HEK293 (cell line): ENCODE measurements around the gene SYN1.

Experiments used
- CTCF ChIA-PET: fragments of 350-600 bp; formaldehyde crosslinking; extraction: SDS; loops from one replicate; lab custom pipeline; 2021; ENCODE audit warnings: antibody characterized with exemption; lab: Yijun Ruan, JAX
- POLR2A ChIA-PET: fragments of 300-600 bp; formaldehyde crosslinking; extraction: SDS; loops from one replicate; lab custom pipeline; 2020; ENCODE audit warnings: antibody characterized with exemption, inconsistent platforms; lab: Yijun Ruan, JAX
- H3K27ac ChIP-seq: fragments of 200-500 bp; sonication (Bioruptor generic); 2 replicates; pipeline ENCODE4 v1.5.1; 2014; ENCODE audit warnings: low read depth, low read length, control low read depth, inconsistent platforms; ENCODE audit errors: extremely low read depth
- H3K36me3 ChIP-seq, 2 experiments: fragments of 200-500 bp in 1 of 2; sonication (Bioruptor generic) in 1 of 2; 1 replicate in 1 of 2; 2 replicates in 1 of 2; pipeline ENCODE4 v1.5.1; 2014 to 2017; ENCODE audit warnings: inconsistent platforms in 2 of 2, low read length in 2 of 2; ENCODE audit not compliant: control insufficient read depth in 2 of 2, insufficient read depth in 1 of 2
- H3K4me1 ChIP-seq: fragments of 200-500 bp; sonication (Bioruptor generic); 2 replicates; pipeline ENCODE4 v1.5.1; 2014; ENCODE audit warnings: mild to moderate bottlenecking, low read length, inconsistent platforms; ENCODE audit not compliant: control insufficient read depth, insufficient read depth
- H3K4me3 ChIP-seq: 2 replicates; pipeline ENCODE4 v1.5.1; 2011; ENCODE audit warnings: low read depth, mild to moderate bottlenecking, control low read depth, low read length, moderate library complexity
- H3K9me3 ChIP-seq: fragments of 200-500 bp; sonication (Bioruptor generic); 2 replicates; pipeline ENCODE4 v1.5.1; 2014; ENCODE audit warnings: low read depth, low read length, inconsistent platforms; ENCODE audit not compliant: control insufficient read depth, insufficient read depth
- BCL11A ChIP-seq: fragments of 450-650 bp; formaldehyde crosslinking; IDR thresholded peaks from 2 replicates; pipeline ENCODE4 v1.5.1; 2016; ENCODE audit warnings: low read depth, missing biosample characterization, missing genetic modification characterization
- EGR2 ChIP-seq: fragments of 450-650 bp; formaldehyde crosslinking; IDR thresholded peaks from 2 replicates; pipeline ENCODE4 v1.5.1; 2016; ENCODE audit warnings: low read depth, missing biosample characterization, missing genetic modification characterization
- FEZF1 ChIP-seq: fragments of 450-650 bp; formaldehyde crosslinking; IDR thresholded peaks from 2 replicates; pipeline ENCODE4 v1.5.1; 2016; ENCODE audit warnings: missing biosample characterization, missing genetic modification characterization
- KLF1 ChIP-seq: fragments of 450-650 bp; formaldehyde crosslinking; IDR thresholded peaks from 2 replicates; pipeline ENCODE4 v1.5.1; 2016; ENCODE audit warnings: missing biosample characterization, missing genetic modification characterization
- PRDM10 ChIP-seq: fragments of 450-650 bp; formaldehyde crosslinking; IDR thresholded peaks from 2 replicates; pipeline ENCODE4 v1.5.1; 2016; ENCODE audit warnings: missing biosample characterization, missing genetic modification characterization
- SCRT2 ChIP-seq: fragments of 450-650 bp; formaldehyde crosslinking; IDR thresholded peaks from 2 replicates; pipeline ENCODE4 v1.5.1; 2016; ENCODE audit warnings: missing biosample characterization, missing genetic modification characterization
- WT1 ChIP-seq: fragments of 450-650 bp; formaldehyde crosslinking; IDR thresholded peaks from 2 replicates; pipeline ENCODE4 v1.5.1; 2016; ENCODE audit warnings: missing biosample characterization, missing genetic modification characterization
- ZBTB26 ChIP-seq: fragments of 450-650 bp; formaldehyde crosslinking; optimal IDR thresholded peaks from 2 replicates; pipeline ENCODE3; 2016; ENCODE audit warnings: missing biosample characterization, mild to moderate bottlenecking, missing genetic modification characterization
- ZFHX2 ChIP-seq: fragments of 450-650 bp; formaldehyde crosslinking; conservative IDR thresholded peaks from 2 replicates; pipeline ENCODE4 v1.5.1; 2016; ENCODE audit warnings: missing biosample characterization, missing genetic modification characterization
- ZNF140 ChIP-seq: fragments of 450-650 bp; formaldehyde crosslinking; IDR thresholded peaks from 2 replicates; pipeline ENCODE4 v1.5.1; 2016; ENCODE audit warnings: missing biosample characterization, missing genetic modification characterization
- ZNF174 ChIP-seq: fragments of 450-650 bp; formaldehyde crosslinking; IDR thresholded peaks from 2 replicates; pipeline ENCODE4 v1.5.0; 2017; ENCODE audit warnings: missing biosample characterization, mild to moderate bottlenecking, missing genetic modification characterization
- ZNF211 ChIP-seq: fragments of 450-650 bp; formaldehyde crosslinking; IDR thresholded peaks from 2 replicates; pipeline ENCODE4 v1.5.1; 2016; ENCODE audit warnings: low read depth, missing biosample characterization, missing genetic modification characterization
- ZNF23 ChIP-seq: fragments of 450-650 bp; formaldehyde crosslinking; IDR thresholded peaks from 2 replicates; pipeline ENCODE4 v1.5.1; 2016; ENCODE audit warnings: missing biosample characterization, missing genetic modification characterization, borderline replicate concordance
- ZNF239 ChIP-seq: fragments of 450-650 bp; formaldehyde crosslinking; IDR thresholded peaks from 2 replicates; pipeline ENCODE4 v1.5.1; 2016; ENCODE audit warnings: missing biosample characterization, missing genetic modification characterization
- ZNF341 ChIP-seq: fragments of 450-650 bp; formaldehyde crosslinking; IDR thresholded peaks from 2 replicates; pipeline ENCODE4; 2016; ENCODE audit warnings: low read depth, missing biosample characterization, missing genetic modification characterization
- ZNF580 ChIP-seq: fragments of 450-650 bp; formaldehyde crosslinking; IDR thresholded peaks from 2 replicates; pipeline ENCODE4 v1.5.1; 2016; ENCODE audit warnings: missing biosample characterization, missing genetic modification characterization
- ZNF600 ChIP-seq: fragments of 450-650 bp; formaldehyde crosslinking; IDR thresholded peaks from 2 replicates; pipeline ENCODE4 v1.5.1; 2016; ENCODE audit warnings: missing biosample characterization, missing genetic modification characterization
- ZNF707 ChIP-seq: fragments of 450-650 bp; formaldehyde crosslinking; IDR thresholded peaks from 2 replicates; pipeline ENCODE4 v1.5.1; 2016; ENCODE audit warnings: missing biosample characterization, missing genetic modification characterization
- ZXDB ChIP-seq: fragments of 450-650 bp; formaldehyde crosslinking; IDR thresholded peaks from 2 replicates; pipeline ENCODE4 v1.5.1; 2016; ENCODE audit warnings: missing biosample characterization, missing genetic modification characterization

The SYN1 gene

DNA sequence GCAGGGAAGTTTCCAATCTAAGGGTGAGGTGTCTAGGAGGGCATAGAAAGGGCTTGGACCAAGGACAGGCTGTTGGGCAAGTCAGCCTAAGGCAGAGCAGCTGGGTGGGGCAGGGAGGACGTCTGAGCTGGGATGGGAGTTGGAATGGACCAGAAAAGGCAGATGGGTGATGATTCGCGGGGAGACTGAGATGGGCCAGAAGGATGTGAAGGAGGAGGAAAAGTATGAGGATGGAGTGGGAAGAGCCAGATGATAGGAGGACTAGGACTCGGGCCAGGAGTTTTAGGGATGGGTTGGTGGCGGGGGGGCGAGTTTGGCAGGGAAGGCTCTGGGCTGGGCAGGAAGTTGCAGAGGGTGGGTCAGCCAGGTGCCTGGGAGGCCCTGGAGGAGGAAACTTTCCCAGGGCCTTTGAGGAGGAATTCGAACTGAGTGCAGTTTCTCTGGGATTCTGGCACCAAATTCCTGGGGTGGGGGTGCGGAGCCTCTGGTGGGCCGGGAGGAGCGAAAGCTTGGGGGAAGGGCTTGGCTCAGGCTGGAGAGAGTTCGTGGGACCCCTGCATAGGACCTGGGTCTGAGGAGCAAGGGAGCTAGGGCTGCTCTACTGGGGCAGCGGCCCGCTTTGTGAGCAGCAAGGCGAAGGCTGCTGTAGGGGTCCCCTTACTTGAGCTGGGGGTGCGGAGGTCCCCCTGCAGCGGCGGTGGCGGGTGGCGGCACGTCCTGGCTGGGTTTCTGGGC is 46.1 kb downstream of the SYN1 start:
- CTCF ChIA-PET: interaction anchor here (0.6 kb wide), 1 partner anchor 45 kb away, joined by 3 read pairs; no protein-coding TSS in a partner anchor

DNA sequence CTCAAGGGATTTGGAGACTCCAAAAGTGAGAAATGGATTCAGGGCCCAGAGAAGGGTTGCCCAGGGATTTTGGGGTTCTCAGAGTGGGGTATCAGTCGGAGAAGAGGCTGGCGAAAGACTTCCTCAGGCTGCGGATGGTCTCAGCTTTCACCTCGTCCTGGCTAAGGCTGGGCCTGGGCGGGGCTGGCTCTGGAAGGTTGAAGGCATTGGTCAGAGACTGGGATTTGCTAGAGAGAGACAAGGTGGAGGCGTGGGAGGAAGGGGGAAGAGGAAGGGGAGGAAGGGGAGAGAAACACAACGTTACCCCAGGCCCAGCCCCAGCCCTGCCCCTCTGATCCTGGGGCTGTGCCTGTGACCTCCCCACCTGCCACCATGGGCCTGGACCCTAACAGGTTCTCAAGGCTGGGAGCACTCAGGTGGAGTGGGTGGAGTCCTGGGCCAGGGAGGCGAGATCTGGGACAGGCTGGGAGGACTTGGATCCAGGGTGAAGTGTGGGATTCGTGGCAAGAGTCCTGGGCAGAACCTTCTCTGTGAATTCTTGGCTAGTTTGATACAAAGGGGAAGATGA is 46.8 kb downstream of the SYN1 start:
- no peak for TF ChIP-seq ZXDB (tag by site-specific recombination)
- TF ChIP-seq ZNF341 (tag by site-specific recombination): peak; percentile 41
- 0 out of 2 replicates have a peak, but pooled peaks have one; percentile 5 for TF ChIP-seq KLF1 (tag by site-specific recombination)
- Histone ChIP-seq H3K27ac (no peak overlapping the region), H3K9me3 (no peaks in the 10 kb centered on the region), H3K36me3 (peaks cover 0 to 38% of the 10 kb centered on the region in 2 experiments; a peak in 1 of 3 replicates), H3K4me3 (no peak overlapping the region), H3K4me1 (no peaks in the 10 kb centered on the region)
- ChIA-PET POLR2A (interaction anchor here (1.5 kb wide), 1 partner anchor 17 kb away, joined by 4 read pairs; no protein-coding TSS in a partner anchor), CTCF (interaction anchor here (0.6 kb wide), 1 partner anchor 44 kb away, joined by 3 read pairs; no protein-coding TSS in a partner anchor)

More for the DNA sequence above, 46.1 kb downstream of the SYN1 start:
- H3K4me1 ChIP-seq: no peaks in the 10 kb centered on the region
- TF ChIP-seq EGR2 (tag by site-specific recombination): peak; percentile 46; the same call in 1 of the 2 replicates
- no peak for TF ChIP-seq WT1 (tag by site-specific recombination)
- no peak for TF ChIP-seq SCRT2
- peak; percentile 31; the same call in 1 of the 2 replicates for TF ChIP-seq ZFHX2 (tag by site-specific recombination)
- TF ChIP-seq ZNF239 (tag by site-specific recombination): no peak
- TF ChIP-seq PRDM10 (tag by site-specific recombination): 0 out of 2 replicates have a peak, but pooled peaks have one; percentile 12
- TF ChIP-seq ZNF140 (tag by site-specific recombination): no peak
- TF ChIP-seq ZNF600: peak; percentile 70
- H3K27ac ChIP-seq: no peak overlapping the region
- POLR2A ChIA-PET: interaction anchor here (1.5 kb wide), 1 partner anchor 18 kb away, joined by 4 read pairs; no protein-coding TSS in a partner anchor
- no peak overlapping the region for H3K4me3 ChIP-seq
- H3K9me3 ChIP-seq: no peaks in the 10 kb centered on the region
- H3K36me3 ChIP-seq: peaks cover 0 to 31% of the 10 kb centered on the region in 2 experiments; a peak in 1 of 3 replicates

DNA sequence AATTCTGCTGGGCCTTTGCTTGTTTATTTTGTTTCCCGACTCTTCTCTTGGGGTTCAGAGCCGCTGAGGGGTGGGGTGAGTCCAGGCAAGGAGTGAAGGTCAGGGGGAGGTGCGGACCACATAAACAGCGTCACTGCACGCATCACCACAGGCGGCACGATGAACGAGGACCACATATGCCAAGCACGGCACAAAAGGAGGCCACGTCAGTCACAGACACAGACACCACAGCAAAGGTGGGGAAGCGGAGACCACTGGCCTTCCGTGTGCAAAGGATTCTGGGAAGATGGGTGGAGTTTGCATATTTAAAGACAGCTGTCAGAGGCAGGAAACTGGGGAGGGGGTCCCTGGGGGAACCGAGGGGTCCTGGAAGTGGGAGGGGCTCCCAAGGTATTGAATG is 47.8 kb downstream of the SYN1 start:
- H3K36me3 ChIP-seq: peaks cover 0 to 48% of the 10 kb centered on the region in 2 experiments; a peak in 1 of 3 replicates
- ChIA-PET POLR2A (no interaction called here), CTCF (no interaction called here)
- no peaks in the 10 kb centered on the region for H3K9me3 ChIP-seq
- H3K4me3 ChIP-seq: no peak overlapping the region
- no peaks in the 10 kb centered on the region for H3K4me1 ChIP-seq
- no peak overlapping the region for H3K27ac ChIP-seq
- TF ChIP-seq ZNF707 (tag by site-specific recombination) (no peak), FEZF1 (no peak), ZNF580 (tag by site-specific recombination) (no peak), ZNF174 (tag by site-specific recombination) (no peak), ZNF211 (tag by site-specific recombination) (no peak), PRDM10 (tag by site-specific recombination) (no peak), ZNF23 (tag by site-specific recombination) (no peak), ZFHX2 (tag by site-specific recombination) (no peak), ZBTB26 (tag by site-specific recombination) (no peak), BCL11A (tag by site-specific recombination) (no peak)
